ENCODE measurements around the gene MYBBP1A.
A peak's percentile ranks its signal among the peaks of the same experiment; 100 is the strongest.

Gene MYBBP1A

GRCh38 chr17:4504188-4504587 is 51.0 kb downstream of the MYBBP1A start:
- DNase-seq (ENCODE audit: low read depth in 2 of 2) = no peak

- no peak for DNase-seq (ENCODE audit: low read depth in 2 of 2)
Measured at GRCh38 chr17:4503283-4504025, 51.7 kb downstream of the MYBBP1A start.

- DNase-seq (ENCODE audit: low read depth in 2 of 2) = no peak
Measured at GRCh38 chr17:4502466-4503154, 52.6 kb downstream of the MYBBP1A start.

GRCh38 chr17:4501295-4501949 is 53.8 kb downstream of the MYBBP1A start:
- DNase-seq (ENCODE audit: low read depth in 2 of 2) = no peak

GRCh38 chr17:4500191-4500571 is 55.0 kb downstream of the MYBBP1A start:
- no peak for DNase-seq (ENCODE audit: low read depth in 2 of 2)

GRCh38 chr17:4499431-4500190 is 55.6 kb downstream of the MYBBP1A start:
- DNase-seq (ENCODE audit: low read depth in 2 of 2) = no peak

- peak; percentile 35 to 41 for DNase-seq (ENCODE audit: low read depth in 2 of 2)
Measured at GRCh38 chr17:4498461-4499397, 56.5 kb downstream of the MYBBP1A start, which contains the start of gene SPNS2. Gene SPNS2 (plus strand): TSS chr17:4498881. CDS start chr17:4499048, 167 bp downstream.

GRCh38 chr17:4497101-4497824 is 57.9 kb downstream of the MYBBP1A start:
- no peak for DNase-seq (ENCODE audit: low read depth in 2 of 2)

GRCh38 chr17:4492721-4493561 is 62.2 kb downstream of the MYBBP1A start:
- DNase-seq (ENCODE audit: low read depth in 2 of 2) = no peak

GRCh38 chr17:4490637-4491061 is 64.5 kb downstream of the MYBBP1A start:
- DNase-seq (ENCODE audit: low read depth in 2 of 2) = no peak

- no peak for DNase-seq (ENCODE audit: low read depth in 2 of 2)
Measured at GRCh38 chr17:4490109-4490591, 65.0 kb downstream of the MYBBP1A start.

GRCh38 chr17:4488989-4489595 is 66.1 kb downstream of the MYBBP1A start:
- DNase-seq (ENCODE audit: low read depth in 2 of 2) = no peak

All from stimulated activated CD8-positive, alpha-beta memory T cell treated with anti-CD3 and anti-CD28 coated beads, Interleukin-2, amount 100 ng/mL, for 1 hour (primary cell).